HG03469 (cell line): ENCODE results near the gene MYOM1.

Experiments used
- ATAC-seq: cut with Tn5 transposase; IDR thresholded peaks from one replicate; pipeline ENCODE4 v1.9.1; 2021; ENCODE audit warnings: mild to moderate bottlenecking, moderate library complexity, moderate number of reproducible peaks; ENCODE audit not compliant: unreplicated experiment

The MYOM1 gene

DNA sequence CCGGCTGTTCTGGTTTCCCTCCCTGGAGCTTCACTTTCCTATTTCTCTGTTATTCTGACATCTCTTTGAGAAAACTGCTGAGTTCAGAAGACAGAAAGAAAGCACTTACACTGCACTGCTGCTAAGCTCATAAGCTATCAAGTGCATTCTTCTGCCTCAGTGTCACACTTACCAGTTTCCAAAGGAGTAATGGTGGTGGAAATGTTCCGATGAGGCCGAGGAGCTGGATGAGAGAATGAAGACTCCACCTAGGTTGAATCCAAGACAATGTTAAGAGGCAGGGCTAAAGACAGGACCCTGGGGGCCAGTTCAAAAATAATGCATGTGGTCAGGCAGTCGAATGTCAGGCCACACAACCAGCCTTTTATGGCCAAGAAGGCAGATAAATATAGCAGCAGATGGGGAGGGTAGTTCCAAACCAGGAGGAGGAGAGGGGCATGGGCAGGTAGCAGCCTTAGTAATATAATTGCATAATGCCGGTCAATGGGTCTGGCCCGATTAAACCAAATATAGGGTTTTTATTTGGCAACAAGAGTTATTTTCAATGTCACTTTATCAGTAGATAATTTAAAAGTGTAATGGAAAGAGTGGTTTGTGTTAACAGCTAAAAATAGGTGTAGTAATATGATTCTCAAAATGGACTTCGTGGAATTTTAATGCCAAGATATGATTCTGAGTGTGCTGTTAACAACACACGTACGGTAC is at the start of gene MYOM1:
Gene MYOM1 (minus strand): TSS at position 338 of the 705 bp plus-strand sequence. CDS start 4,745 bp downstream, outside the sequence.
- no peak for ATAC-seq

DNA sequence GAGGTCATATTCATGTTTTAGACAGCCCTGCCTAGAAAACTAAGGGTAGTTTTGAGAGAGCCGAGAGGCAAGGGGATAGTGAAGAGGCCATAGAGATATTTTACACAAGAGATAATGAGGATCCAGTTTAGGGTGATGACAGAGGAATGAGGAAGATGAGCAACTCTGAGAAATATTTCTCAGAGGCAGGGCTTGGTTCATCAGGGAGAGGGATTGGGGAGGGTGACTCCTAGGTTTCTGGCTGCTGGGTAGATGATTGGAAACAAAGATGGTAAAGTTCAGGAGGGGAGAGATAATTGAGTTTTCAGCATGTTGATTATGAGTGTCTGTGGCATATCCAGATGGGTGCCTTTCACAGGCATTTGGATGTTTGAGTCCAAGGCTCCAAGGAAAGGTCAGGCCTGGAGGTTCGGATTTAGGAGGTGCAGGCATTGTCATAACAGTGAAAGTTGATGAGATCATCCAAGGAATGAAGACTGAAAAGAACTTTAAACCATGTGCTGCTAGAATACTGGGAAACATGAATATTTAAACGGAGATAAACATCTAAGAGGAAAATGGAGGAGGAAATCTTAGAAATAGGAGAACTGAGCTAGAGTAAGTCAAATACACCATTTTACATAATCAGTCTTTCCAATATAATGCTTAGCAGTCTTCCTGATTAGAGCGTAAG is 49.6 kb upstream of the MYOM1 start:
- ATAC-seq: no peak

- no peak for ATAC-seq
Observed at GRCh38 chr18:3268306-3268705, 48.5 kb upstream of the MYOM1 start.

- no peak for ATAC-seq
Observed at GRCh38 chr18:3266062-3266608, 46.4 kb upstream of the MYOM1 start.

DNA sequence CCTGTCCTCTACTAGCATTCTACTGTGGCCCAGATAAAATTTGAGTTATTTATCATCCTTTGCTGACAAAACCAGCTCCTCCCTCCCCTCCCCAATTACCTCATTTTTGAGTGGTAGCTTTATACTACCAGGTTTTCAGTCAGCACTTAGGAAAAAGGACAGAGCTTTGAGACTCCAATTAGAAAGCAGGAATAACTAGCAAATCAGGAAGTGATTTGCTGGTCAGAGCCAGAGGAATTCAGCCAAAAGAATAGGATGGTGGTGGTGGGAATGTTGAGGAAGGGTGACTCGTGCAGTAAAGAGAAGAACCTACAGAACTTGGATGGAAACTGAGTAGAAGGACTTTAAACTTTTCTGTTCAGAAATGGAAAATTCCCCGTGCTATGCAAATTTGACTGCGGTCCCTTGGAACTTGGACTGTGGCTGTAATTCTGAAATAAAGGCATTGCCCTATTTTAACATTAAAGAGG is 45.8 kb upstream of the MYOM1 start:
- ATAC-seq: no peak

- no peak for ATAC-seq
Observed at GRCh38 chr18:3264362-3264761, 44.6 kb upstream of the MYOM1 start.

GRCh38 chr18:3263132-3263700 is 43.4 kb upstream of the MYOM1 start:
- no peak for ATAC-seq

GRCh38 chr18:3262234-3263131 is 42.7 kb upstream of the MYOM1 start:
- ATAC-seq: no peak

- peak; percentile 68 for ATAC-seq
Observed at GRCh38 chr18:3261373-3262233, 41.8 kb upstream of the MYOM1 start, which contains the start of gene MYL12B. Gene MYL12B, plus strand, starts transcription at chr18:3262133. Its CDS starts 10,766 bp downstream, at chr18:3272899.

GRCh38 chr18:3260995-3261372 is 41.2 kb upstream of the MYOM1 start:
- ATAC-seq: no peak

- no peak for ATAC-seq
Observed at GRCh38 chr18:3257627-3258120, 37.9 kb upstream of the MYOM1 start.

DNA sequence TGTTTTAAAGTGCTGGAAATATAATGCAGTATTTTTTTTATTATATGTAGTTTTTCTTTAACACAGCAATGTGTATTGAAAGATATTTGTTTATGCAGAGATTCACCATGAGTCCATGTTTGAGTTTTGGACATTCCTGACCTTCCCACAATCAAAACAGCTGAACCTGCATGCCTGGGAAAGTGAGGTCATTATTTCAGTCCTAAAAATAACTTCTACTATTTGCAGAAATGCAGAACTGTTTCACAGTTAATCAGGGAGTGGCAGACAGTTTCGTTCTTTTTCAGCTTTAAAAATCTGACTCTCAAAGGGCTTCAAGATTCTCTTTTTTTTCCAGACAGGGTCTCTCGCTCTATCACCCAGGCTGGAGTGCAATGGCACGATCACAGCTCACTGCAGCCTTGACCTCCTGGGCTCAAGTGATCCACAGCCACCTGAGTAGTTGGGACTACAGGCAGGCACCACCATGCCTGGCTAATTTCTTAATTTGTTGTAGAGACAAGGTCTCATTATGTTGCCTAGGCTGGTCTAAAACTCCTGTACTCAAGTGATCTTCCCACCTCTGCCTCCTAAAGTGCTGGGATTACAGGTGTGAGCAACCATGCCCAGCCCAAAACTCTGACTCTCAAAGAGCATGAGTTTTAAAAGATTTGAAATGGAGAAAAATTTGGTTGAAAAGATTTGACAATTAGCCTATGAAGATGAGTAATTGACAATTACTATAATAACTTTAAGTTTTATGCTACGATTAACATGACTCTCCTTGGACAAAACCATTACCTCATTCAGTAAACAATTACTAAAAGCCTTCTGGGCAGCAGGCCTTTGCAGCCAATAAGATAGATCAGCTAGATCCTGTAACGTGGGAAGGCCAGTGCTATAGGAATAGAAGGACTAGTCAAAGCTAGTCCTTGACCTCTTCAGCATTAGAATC is 37.2 kb upstream of the MYOM1 start:
- no peak for ATAC-seq

DNA sequence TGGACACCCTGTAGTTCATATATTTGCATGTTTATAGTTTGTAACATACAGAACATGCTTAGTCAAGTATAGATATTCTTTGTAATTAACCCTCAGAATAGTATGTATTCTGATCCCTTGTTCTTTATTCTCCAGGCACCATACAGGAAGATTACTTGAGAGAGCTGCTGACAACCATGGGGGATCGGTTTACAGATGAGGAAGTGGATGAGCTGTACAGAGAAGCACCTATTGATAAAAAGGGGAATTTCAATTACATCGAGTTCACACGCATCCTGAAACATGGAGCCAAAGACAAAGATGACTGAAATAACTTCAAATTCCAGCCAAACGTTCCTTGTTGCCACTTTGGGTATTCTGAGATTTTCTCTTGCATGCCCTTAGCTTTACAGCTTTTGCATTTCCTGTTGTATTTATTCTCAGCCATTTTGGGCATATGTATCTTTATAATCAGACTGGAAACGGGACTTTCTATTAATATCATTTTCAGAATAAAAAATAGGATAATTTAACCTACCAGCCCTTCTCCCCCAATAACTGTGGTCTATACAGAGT is 35.9 kb upstream of the MYOM1 start:
- no peak for ATAC-seq

DNA sequence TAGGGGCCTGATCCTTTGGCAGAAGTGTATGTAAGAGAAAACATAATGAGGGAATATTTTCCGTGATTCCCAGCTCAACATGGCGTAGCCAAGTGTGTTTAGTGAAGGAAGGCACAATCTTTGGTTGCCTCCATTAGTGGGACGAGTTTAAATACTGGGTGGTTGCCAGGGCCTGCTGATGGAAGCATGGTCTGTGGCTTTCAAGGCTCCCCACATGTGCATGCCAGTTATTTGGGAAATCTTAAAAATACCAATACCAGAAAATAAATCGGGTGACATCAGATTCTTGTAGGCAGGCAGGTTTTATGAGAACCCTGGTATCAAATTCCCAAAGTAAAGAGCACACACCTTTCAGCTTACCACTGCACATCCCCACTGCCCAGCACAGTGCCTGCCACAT is 35.0 kb upstream of the MYOM1 start:
- no peak for ATAC-seq

DNA sequence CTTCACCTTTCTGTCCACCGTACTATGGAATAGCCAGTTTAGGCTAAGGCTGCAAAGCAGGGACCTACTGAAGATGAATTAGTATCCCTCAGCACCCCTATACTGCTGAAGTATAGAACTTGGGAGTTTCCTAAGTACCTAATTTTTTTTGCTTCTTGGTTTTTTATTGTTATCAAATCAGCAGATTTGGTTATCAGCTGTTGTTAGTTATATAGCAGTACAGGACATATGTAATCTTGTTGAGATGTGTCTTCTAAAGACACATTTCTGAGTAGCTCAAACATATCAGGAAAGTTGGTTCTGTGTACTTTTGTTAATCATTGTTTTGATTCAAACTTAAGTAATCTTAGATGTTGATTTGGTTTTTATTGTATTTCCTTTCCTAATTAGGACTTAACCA is 33.1 kb upstream of the MYOM1 start:
- no peak for ATAC-seq

GRCh38 chr18:3251963-3252277 is 32.2 kb upstream of the MYOM1 start:
- ATAC-seq: no peak

DNA sequence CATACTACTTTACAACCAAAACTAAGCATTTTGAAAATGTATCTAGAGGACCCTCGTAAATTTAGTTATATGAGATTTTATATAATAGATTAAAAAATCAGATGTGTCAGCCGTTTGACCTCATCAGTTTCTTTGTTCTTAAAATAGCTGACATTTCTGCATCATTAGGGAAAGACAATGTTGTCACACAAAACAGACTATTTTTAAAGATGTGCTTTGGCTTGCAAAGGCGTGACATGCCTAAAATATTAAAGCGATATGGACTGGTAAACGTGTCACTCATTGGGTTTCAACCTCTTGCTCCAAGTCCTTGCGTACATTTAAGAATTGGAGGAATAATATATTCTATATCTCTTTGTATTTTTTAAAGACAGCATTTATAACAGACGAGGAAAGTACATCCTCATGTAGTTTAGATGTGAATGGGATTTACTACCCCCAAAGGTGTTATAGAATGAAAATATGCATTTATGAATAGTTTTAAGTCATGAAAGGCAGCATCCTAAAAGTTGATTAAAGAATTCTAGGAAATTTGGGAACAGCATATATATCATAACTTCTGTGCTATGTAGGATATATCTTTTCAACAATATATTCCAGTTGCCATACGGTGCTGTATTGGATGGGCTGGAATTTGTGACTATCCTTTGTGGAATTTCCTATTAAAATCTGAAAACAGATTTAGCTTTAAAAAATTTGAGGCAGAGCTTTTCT is 31.6 kb upstream of the MYOM1 start:
- no peak for ATAC-seq
